ENCODE results near the gene TCERG1L. TPM values are rescaled to one million over a fixed set of nuclear protein-coding genes. Genes with fewer than 3 reads are reported as not detected.

The TCERG1L gene
- total RNA-seq, 4 donors from 2014 or later: not detected

DNA sequence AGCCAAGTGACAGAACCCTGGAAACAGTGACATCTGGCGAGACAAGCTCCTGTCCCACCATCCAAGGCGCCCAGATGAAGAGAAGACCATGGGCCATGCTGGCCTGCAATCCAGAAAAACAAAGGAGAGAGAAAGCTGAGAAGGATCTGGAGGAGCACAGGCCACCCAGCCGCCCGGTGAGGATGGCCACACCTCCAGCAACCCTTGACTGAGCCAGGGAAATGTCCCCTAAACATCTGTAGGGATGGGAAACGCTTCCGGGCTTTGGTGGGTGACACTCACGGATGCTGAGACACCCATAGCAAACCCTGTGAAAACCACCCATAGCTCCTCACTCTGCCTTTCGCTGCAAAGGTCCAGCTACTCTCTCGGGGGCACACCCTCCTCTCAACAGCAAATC lies 32.0 kb downstream of the TCERG1L start:
- Histone ChIP-seq H3K27ac (no peak overlapping the region), H3K36me3 (no peaks in the 10 kb centered on the region), H3K4me3 (no peak overlapping the region), H3K9me3 (peaks cover 0 to 2% (median 0%) of the 10 kb centered on the region in 4 donors), H3K4me1 (no peaks in the 10 kb centered on the region), H3K27me3 (no peaks in the 10 kb centered on the region)
- TF ChIP-seq, protein P1, sequence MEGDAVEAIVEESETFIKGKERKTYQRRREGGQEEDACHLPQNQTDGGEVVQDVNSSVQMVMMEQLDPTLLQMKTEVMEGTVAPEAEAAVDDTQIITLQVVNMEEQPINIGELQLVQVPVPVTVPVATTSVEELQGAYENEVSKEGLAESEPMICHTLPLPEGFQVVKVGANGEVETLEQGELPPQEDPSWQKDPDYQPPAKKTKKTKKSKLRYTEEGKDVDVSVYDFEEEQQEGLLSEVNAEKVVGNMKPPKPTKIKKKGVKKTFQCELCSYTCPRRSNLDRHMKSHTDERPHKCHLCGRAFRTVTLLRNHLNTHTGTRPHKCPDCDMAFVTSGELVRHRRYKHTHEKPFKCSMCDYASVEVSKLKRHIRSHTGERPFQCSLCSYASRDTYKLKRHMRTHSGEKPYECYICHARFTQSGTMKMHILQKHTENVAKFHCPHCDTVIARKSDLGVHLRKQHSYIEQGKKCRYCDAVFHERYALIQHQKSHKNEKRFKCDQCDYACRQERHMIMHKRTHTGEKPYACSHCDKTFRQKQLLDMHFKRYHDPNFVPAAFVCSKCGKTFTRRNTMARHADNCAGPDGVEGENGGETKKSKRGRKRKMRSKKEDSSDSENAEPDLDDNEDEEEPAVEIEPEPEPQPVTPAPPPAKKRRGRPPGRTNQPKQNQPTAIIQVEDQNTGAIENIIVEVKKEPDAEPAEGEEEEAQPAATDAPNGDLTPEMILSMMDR (IDR thresholded peaks at IDR 0.05): no peak
- TF ChIP-seq POLR2A (IDR thresholded peaks at IDR 0.05): no peak
- DNase-seq: no peak

DNA sequence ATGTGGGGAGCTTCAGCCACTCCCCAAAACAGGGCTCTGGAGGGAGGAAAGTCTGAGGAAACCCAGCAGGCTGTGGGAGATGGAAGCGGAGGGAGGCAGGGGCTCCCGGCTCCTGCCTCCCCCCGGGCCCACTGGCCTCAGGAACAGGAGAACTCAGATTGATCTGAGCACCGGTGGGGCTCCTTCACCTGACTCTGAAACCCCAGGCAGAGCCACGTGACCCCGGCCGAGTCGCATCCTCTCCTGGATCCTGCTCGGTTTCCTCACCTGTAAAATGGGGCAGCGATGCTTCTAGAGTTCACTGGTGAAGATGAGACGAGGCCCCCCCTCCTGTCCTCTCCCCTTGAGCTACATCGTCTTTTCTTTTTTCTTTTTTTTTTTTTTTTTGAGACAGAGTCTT lies 33.6 kb downstream of the TCERG1L start:
- no peaks in the 10 kb centered on the region for H3K27me3 ChIP-seq
- no peaks in the 10 kb centered on the region for H3K4me1 ChIP-seq
- no peak overlapping the region for H3K27ac ChIP-seq
- no peak overlapping the region for H3K4me3 ChIP-seq
- no peaks in the 10 kb centered on the region for H3K36me3 ChIP-seq
- TF ChIP-seq, protein P1 (IDR thresholded peaks at IDR 0.05): no peak
- no peak for TF ChIP-seq POLR2A (IDR thresholded peaks at IDR 0.05)
- DNase-seq: no peak
- no peaks in the 10 kb centered on the region for H3K9me3 ChIP-seq

DNA sequence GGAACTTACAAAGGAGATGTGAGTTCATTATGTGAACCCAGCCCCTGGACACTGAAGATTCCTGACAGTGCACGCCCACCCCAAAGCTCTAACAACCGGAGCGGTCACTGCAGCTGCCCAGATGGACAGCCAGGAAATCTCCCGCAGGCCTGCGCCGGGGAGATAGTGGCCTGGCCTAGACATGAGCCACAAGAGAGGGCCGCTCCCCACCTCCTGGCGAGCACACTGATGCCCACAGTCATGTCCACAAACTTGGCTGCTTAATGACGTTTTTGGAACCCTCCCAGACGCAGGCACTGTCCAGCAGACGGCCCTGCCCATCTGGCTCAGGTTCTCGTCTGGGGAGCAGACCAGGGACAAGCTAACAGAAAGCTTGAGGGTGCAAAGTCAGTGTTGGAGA lies 34.2 kb downstream of the TCERG1L start:
- no peak for TF ChIP-seq POLR2A (IDR thresholded peaks at IDR 0.05)
- TF ChIP-seq, protein P1 (IDR thresholded peaks at IDR 0.05): no peak
- H3K9me3 ChIP-seq: no peaks in the 10 kb centered on the region
- H3K4me3 ChIP-seq: no peak overlapping the region
- H3K27me3 ChIP-seq: no peaks in the 10 kb centered on the region
- no peaks in the 10 kb centered on the region for H3K4me1 ChIP-seq
- H3K36me3 ChIP-seq: no peaks in the 10 kb centered on the region
- no peak overlapping the region for H3K27ac ChIP-seq
- no peak for DNase-seq

DNA sequence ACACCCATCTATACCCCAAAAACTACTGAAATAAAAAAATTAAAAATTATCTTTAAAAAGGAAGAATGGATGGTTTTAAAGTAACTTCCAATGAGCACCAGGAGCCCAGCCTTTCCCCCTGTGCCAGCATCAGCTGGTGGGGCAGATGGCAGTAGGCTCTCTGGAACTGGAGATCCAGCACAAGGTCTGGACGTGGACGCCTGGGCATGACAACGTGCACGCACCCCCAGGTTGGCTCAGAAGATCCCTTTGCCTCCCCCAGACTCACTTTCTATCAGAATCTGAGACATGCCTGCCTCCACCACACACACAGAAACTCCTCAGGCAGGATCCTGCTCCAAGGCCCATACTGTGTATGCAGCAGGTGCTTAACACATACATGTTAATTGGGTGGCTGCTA lies 35.8 kb downstream of the TCERG1L start:
- Histone ChIP-seq H3K4me3 (no peak overlapping the region), H3K36me3 (no peaks in the 10 kb centered on the region), H3K27ac (no peak overlapping the region), H3K4me1 (no peaks in the 10 kb centered on the region), H3K9me3 (no peaks in the 10 kb centered on the region), H3K27me3 (no peaks in the 10 kb centered on the region)
- DNase-seq: no peak
- TF ChIP-seq, protein P1 (IDR thresholded peaks at IDR 0.05): no peak

DNA sequence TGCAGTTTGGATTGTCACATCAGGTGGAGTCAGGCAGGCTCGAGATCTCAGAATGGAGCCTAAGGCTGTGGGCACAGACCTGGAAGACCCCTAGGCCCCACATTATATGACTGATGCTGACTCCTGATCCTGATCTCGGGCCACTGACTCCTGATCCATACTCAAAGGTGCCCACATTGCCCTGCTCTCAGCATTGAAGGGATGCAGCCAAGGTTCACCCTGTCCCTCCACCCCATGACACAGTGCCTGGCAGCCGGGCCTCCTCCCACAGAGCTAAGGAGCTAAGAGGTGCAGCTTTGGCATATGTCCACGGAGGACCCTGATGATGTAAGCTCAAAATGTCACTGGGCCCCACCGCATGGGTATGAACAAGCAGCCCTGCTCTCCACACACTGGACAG lies 36.6 kb downstream of the TCERG1L start:
- no peak for DNase-seq
- Histone ChIP-seq H3K4me1 (no peaks in the 10 kb centered on the region), H3K4me3 (no peak overlapping the region), H3K36me3 (no peaks in the 10 kb centered on the region), H3K27ac (no peak overlapping the region), H3K27me3 (no peaks in the 10 kb centered on the region), H3K9me3 (no peaks in the 10 kb centered on the region)
- TF ChIP-seq, protein P1 (IDR thresholded peaks at IDR 0.05): no peak
- no peak for TF ChIP-seq POLR2A (IDR thresholded peaks at IDR 0.05)

All from Peyer's patch (tissue), 4 donors.